BJ (cell line): Measurements from ENCODE around the gene KDM1A. TPM values are rescaled to one million over a fixed set of nuclear protein-coding genes. Genes with fewer than 3 reads are reported as not detected.

Source experiments
- CTCF ChIA-PET: fragments of 350-600 bp; formaldehyde crosslinking; extraction: SDS; loops from one replicate; lab custom pipeline; 2021; ENCODE audit warnings: antibody characterized with exemption, inconsistent platforms; lab: Yijun Ruan, JAX
- POLR2A ChIA-PET: fragments of 300-600 bp; sonication (Branson Sonifier 250); formaldehyde crosslinking; extraction: SDS; loops from one replicate; lab custom pipeline; 2021; ENCODE audit warnings: antibody characterized with exemption; lab: Charles Lee
- DNase-seq: peaks from one replicate; pipeline ENCODE4 v3.0.0-alpha.2; 2011; ENCODE audit warnings: low read depth
- H3K27me3 ChIP-seq: 2 replicates; pipeline ENCODE4 v1.6.0; 2011; ENCODE audit warnings: low read length; ENCODE audit not compliant: control insufficient read depth, insufficient read depth
- H3K36me3 ChIP-seq: 2 replicates; pipeline ENCODE4 v1.5.1; 2011; ENCODE audit warnings: low read length; ENCODE audit not compliant: control insufficient read depth, insufficient read depth
- H3K4me3 ChIP-seq: 2 replicates; pipeline ENCODE4 v1.5.1; 2011; ENCODE audit warnings: low read depth, mild to moderate bottlenecking, control low read depth, low read length
- polyA plus RNA-seq: library from polyadenylated mRNA; depleted of rRNA; stranded (reverse); fragments of >200 nt; gene quantifications from 2 replicates; pipeline ENCODE4 v1.2.3, GENCODE V29; 2011
- TF ChIP-seq, protein P1 (sequence below): IDR thresholded peaks from 2 replicates; pipeline ENCODE4 v1.5.1; 2011; ENCODE audit warnings: low read depth, mild to moderate bottlenecking, control low read depth, inconsistent platforms, low read length, moderate library complexity; ENCODE audit not compliant: insufficient read depth

The KDM1A gene
- polyA plus RNA-seq, 1 experiment: 52.2 TPM

DNA sequence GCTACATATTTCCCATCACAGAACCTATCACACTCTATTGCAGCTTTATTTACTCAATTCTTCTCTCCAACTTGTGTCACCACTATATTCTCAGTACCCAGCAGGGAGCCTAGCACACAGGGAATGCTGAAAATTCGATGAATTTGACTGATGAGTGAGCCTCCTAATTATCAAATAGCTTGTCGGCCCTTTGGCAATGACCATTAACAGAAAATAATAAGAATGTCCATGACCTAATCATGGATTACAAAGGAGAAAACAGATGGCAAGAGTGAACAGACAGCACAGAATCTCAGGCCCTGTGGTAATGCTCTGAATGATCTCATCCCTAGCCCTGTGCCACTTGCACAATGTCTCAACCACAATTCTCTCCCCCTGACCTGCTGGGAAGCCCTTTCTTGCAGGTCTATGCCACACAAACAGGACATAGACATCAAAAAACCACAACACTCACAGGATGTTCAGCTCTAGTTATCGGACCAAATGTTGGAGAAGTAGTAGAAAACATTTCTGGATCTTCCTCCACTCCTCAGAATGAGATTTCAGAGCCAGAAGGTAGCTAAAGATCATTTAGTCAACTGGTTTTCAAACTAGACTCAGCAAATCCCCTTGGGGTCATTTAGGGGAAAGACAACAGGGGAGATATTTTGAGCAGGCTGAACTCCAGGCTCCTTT, 80.9 kb downstream of the KDM1A start:
- peak; percentile 88 for DNase-seq
- no peak overlapping the region for H3K4me3 ChIP-seq
- ChIA-PET CTCF (interaction anchor here (0.6 to 16.7 kb wide), 20 partner anchors 8 to 304 kb away, joined by 3 to 412 read pairs (median 4); partner anchors contain the start of gene HNRNPR), POLR2A (no interaction called here)
- H3K36me3 ChIP-seq: no peaks in the 10 kb centered on the region
- no peaks in the 10 kb centered on the region for H3K27me3 ChIP-seq
- TF ChIP-seq, protein P1, sequence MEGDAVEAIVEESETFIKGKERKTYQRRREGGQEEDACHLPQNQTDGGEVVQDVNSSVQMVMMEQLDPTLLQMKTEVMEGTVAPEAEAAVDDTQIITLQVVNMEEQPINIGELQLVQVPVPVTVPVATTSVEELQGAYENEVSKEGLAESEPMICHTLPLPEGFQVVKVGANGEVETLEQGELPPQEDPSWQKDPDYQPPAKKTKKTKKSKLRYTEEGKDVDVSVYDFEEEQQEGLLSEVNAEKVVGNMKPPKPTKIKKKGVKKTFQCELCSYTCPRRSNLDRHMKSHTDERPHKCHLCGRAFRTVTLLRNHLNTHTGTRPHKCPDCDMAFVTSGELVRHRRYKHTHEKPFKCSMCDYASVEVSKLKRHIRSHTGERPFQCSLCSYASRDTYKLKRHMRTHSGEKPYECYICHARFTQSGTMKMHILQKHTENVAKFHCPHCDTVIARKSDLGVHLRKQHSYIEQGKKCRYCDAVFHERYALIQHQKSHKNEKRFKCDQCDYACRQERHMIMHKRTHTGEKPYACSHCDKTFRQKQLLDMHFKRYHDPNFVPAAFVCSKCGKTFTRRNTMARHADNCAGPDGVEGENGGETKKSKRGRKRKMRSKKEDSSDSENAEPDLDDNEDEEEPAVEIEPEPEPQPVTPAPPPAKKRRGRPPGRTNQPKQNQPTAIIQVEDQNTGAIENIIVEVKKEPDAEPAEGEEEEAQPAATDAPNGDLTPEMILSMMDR: no peak

DNA sequence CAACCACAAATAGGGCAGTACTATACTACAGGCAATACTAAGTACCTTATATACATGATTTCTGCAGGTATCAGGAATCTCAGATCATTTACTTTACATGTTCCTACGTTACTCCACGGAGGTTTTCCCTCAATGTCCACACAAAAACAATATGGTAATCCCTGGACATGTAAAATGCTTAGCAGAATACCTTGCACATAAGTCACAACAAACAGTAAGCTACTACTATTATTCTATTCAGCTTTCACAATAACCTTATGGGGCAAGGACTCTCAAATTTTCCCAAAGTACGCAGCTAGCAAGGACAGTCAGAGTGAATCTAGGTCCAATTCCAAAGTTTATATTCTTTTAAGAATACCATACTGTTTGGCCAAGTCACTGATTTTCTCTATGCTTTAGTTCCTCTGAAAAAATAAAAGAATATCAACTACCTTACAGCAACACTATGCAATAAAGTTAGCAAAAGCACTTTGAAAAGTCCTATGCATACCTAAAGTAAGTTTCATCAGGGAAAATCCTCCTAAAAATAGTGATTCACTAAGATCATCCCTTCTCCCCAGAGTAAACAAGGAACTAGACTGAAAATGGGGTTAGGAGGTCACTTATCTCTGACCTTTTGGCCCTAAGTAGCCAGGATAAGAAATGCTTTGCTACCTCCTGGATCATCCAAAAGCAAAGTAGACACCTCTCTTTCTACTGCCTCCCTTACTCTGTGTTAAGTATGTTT, 82.0 kb downstream of the KDM1A start:
- no peaks in the 10 kb centered on the region for H3K27me3 ChIP-seq
- H3K36me3 ChIP-seq: no peaks in the 10 kb centered on the region; the same call in 1 of the 2 replicates
- H3K4me3 ChIP-seq: no peak overlapping the region
- ChIA-PET CTCF (interaction anchor here (1.0 to 16.7 kb wide), 8 partner anchors 8 to 177 kb away, joined by 3 to 412 read pairs (median 5); no protein-coding TSS in a partner anchor), POLR2A (no interaction called here)
- DNase-seq: no peak
- TF ChIP-seq, protein P1: no peak

DNA sequence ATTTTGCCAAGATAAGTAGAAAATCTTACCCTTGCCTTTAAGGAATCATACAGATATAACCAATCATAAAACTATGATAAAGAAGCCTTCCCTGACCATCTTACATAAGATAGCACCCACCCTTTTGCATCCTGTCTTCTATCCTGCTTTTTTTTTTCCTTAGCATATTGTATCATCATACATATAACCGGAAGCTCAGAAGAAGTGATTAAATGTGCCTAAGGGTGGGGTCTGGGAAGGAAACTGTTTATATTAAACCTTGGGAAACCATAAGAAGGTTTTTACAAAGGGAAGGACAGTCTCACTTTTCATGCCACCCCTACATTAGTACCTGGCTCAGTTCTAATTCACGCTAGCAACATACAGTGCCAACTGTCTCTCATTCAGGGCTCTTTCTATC, 82.6 kb downstream of the KDM1A start:
- no peak for DNase-seq
- Histone ChIP-seq H3K36me3 (no peaks in the 10 kb centered on the region; the same call in 1 of the 2 replicates), H3K27me3 (no peaks in the 10 kb centered on the region), H3K4me3 (no peak overlapping the region)
- ChIA-PET CTCF (interaction anchor here (1.3 to 16.7 kb wide), 5 partner anchors 65 to 127 kb away, joined by 3 to 412 read pairs (median 10); no protein-coding TSS in a partner anchor), POLR2A (interaction anchor here (0.7 kb wide), 1 partner anchor 9 kb away, joined by 4 read pairs; no protein-coding TSS in a partner anchor)
- TF ChIP-seq, protein P1: no peak

DNA sequence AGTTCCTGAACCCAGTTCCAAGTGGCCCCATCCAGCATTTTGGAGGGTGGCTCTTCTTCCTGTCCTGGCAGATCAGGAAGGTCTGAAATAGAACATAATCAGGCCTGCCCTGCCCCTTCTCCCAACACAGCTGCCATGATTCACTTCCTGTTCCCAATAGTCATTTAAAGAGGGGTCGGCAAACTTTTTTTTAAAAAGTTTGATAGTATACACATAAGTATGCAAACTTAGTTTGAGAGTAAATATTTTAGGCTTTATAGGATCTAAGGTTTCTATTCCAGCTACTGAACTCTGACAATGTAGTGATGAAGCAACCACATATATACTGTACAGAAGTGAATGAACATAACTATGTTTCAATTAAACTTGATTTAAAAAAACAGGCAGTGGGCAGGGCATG, 83.0 kb downstream of the KDM1A start:
- no peak for DNase-seq
- no peaks in the 10 kb centered on the region for H3K27me3 ChIP-seq
- POLR2A ChIA-PET: interaction anchor here (0.6 to 0.7 kb wide), 2 partner anchors 9 to 17 kb away, joined by 3 to 4 read pairs; no protein-coding TSS in a partner anchor
- TF ChIP-seq, protein P1: no peak
- CTCF ChIA-PET: interaction anchor here (1.3 to 16.7 kb wide), 5 partner anchors 64 to 127 kb away, joined by 3 to 412 read pairs (median 10); no protein-coding TSS in a partner anchor
- H3K4me3 ChIP-seq: no peak overlapping the region
- H3K36me3 ChIP-seq: no peaks in the 10 kb centered on the region; the same call in 1 of the 2 replicates
